Right kidney (tissue), 9 donors: ENCODE results near the gene NUTM1.
A peak's percentile ranks its signal among the peaks of the same experiment; 100 is the strongest.

Experiments
- DNase-seq: peaks from one replicate; pipeline ENCODE4 v3.0.0-alpha.2; 2016
- long read RNA-seq, 8 donors: transcript quantifications; one replicate each; lab custom pipeline, GENCODE V29; 2026

The NUTM1 gene, protein sequence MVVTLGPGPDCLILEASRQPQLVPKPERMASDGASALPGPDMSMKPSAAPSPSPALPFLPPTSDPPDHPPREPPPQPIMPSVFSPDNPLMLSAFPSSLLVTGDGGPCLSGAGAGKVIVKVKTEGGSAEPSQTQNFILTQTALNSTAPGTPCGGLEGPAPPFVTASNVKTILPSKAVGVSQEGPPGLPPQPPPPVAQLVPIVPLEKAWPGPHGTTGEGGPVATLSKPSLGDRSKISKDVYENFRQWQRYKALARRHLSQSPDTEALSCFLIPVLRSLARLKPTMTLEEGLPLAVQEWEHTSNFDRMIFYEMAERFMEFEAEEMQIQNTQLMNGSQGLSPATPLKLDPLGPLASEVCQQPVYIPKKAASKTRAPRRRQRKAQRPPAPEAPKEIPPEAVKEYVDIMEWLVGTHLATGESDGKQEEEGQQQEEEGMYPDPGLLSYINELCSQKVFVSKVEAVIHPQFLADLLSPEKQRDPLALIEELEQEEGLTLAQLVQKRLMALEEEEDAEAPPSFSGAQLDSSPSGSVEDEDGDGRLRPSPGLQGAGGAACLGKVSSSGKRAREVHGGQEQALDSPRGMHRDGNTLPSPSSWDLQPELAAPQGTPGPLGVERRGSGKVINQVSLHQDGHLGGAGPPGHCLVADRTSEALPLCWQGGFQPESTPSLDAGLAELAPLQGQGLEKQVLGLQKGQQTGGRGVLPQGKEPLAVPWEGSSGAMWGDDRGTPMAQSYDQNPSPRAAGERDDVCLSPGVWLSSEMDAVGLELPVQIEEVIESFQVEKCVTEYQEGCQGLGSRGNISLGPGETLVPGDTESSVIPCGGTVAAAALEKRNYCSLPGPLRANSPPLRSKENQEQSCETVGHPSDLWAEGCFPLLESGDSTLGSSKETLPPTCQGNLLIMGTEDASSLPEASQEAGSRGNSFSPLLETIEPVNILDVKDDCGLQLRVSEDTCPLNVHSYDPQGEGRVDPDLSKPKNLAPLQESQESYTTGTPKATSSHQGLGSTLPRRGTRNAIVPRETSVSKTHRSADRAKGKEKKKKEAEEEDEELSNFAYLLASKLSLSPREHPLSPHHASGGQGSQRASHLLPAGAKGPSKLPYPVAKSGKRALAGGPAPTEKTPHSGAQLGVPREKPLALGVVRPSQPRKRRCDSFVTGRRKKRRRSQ
- long read RNA-seq, donor 1, partial matches to known transcripts, result 112 of 123 reads
- long read RNA-seq, donor 1, other reads (novel, unspliced or antisense), result 11 of 123 reads
- long read RNA-seq, donor 2, result 0 reads
- long read RNA-seq, donor 3, partial matches to known transcripts, result 13 of 13 reads
- long read RNA-seq, donor 3, other reads (novel, unspliced or antisense), result 0 of 13 reads
- long read RNA-seq, donor 4, result 0 reads
- long read RNA-seq, donor 5, result 0 reads
- long read RNA-seq, donor 6, result 0 reads
- long read RNA-seq, donor 7, result 0 reads
- long read RNA-seq, donor 8, result 0 reads

GRCh38 chr15:34342737-34343575 lies at the start of gene NUTM1, which contains the start of gene NOP10:
Gene NUTM1, plus strand, starts transcription at chr15:34343315. Its CDS starts 382 bp downstream, at chr15:34343697.
Gene NOP10, minus strand, starts transcription at chr15:34343136. Its CDS starts 63 bp downstream, at chr15:34343073.
- DNase-seq, result peak; percentile 87

DNA sequence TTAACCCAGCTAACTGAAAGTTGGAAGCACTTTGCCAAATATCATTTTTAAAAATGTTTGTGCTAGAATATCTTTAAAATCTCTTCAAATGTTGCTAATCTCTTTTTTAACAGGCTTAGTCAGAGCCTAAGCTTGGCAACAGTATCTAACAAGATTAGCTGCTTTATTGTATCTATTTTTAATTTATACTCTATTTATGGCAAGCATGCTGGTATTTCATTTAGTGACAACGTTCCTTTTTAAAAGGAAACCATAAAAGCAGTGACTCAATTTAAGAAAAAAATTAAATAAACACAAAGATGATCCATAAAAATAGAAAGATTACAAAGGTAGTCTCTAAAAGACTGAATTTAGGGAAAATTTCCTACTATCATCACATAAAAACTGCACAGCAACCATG lies 46.1 kb upstream of the NUTM1 start:
- DNase-seq, result no peak

GRCh38 chr15:34301058-34301457 lies 42.1 kb upstream of the NUTM1 start:
- no peak for DNase-seq

GRCh38 chr15:34304613-34305012 lies 38.5 kb upstream of the NUTM1 start:
- DNase-seq, result no peak

DNA sequence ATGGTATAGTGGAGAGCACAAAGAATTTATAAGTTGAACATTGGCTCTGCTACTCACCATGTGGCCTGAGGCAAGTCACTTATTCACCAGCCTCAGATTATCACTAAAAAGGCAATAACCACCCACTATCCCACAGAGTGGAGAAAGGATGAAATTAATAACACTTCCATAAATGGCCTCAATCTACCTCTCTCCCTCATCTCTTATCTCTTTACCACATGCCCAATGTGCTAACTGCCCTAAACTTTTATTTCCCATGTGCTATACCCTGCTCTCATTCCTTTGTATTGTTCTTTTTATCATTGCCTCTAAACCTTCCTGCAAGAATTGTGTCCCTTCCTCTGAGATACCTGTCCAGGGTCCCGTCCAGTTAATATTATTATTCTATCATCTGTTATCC lies 31.6 kb upstream of the NUTM1 start:
- DNase-seq, result no peak

GRCh38 chr15:34314491-34315490 lies 28.3 kb upstream of the NUTM1 start:
- no peak for DNase-seq

GRCh38 chr15:34318277-34319079 lies 24.6 kb upstream of the NUTM1 start:
- DNase-seq, result peak; percentile 65

- DNase-seq, result no peak
These were observed 19.9 kb upstream of the NUTM1 start for GRCh38 chr15:34323217-34323616.

DNA sequence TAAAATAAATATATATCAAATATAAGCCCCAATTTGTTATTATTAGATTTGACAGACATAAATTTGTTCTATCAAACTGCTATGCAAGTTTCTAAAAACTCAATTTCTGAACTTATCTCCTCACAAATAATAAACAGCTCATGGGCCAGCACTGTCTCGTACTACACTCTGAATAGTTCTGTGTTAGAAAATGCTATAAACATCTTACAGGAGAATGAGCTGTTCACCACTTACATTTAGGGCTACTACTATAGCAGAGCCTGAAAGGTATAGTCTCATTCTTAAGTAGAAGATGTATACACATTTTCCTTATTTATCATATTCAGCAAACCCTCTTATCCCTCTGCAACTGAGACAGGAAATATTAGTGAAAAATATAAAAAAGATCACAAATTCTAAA lies 18.2 kb upstream of the NUTM1 start:
- DNase-seq, result no peak

- no peak for DNase-seq
These were observed 17.7 kb upstream of the NUTM1 start for GRCh38 chr15:34325368-34325767.

DNA sequence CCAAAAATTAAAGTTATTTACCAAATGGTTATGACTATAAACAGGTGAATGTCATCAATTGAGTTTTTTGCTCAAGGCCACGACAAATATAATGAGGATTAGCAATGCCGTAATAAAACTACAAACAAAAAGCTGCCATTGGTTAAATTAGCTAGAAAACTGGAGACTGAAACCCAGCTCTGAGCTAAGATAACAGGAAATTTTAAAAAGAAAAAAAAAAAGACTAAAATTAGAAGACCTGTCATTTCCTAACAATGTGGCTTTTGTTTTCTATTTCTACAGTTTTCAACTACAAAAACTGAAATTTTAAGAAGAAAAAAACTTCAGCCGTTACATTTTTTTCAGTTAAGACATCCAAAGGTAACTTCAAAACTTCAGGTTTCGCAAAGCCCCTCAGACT lies 15.2 kb upstream of the NUTM1 start:
- DNase-seq, result no peak

DNA sequence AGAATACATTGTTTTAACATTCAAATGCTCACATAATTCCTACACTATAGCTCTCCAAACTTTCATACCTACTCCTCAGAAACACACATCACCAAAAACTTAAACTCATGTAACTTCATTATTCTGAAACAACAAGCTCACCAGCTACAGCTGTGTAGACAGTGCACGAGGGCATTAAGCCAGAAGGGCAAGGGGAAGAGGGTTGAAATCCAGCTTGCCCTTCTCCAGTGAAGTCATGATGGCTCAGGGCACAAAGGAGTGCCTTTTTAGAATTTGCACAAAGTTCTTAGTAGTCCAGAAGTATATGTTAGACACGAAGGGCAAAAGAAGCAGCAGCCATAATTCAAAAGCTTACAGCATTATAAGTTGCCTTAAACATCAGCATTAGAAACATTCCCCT lies 14.1 kb upstream of the NUTM1 start:
- no peak for DNase-seq

- DNase-seq, result no peak
These were observed 12.8 kb upstream of the NUTM1 start for GRCh38 chr15:34330279-34330678.

DNA sequence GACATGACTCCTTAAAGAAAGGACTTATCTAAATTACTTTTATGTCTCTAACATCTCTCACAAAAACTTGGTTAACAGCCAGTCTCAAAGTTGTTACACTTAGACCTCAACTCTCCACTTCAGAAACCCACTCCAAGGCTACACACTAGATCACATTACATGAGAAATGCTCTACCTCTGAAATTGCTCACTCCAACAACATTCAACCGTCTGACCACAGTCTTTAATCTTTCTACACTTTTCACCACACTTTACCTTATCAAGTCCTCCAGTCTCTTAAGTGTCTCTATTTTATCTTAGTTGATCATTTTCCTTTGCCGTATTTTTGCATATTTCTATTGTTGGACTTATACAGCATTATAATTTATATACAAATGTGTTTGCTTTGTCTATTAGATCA lies 11.3 kb upstream of the NUTM1 start:
- DNase-seq, result no peak

DNA sequence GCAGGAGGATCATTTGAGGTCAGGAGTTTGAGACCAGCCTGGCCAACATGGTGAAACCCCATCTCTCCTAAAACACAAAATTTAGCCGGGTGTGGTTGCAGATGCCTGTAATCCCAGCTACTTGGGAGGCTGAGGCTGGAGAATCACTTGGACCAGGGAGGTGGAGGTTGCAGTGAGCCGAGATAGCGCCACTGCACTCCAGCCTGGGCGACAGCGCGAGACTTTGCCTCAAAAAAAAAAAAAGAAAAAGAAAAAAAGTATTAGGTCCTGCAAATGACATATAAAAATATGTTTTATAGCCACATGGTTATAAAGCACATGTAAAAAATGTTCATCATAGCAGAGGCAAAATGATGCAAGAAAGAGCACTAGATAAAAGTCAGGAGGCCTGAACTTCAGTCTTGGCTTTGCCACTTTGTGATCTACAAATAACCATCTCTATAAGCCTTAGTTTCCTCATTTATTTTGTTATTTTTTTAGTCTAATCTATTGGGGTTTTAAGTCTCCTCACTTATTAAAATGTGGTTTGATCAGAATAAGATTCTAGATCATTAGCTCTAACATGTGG lies 10.5 kb upstream of the NUTM1 start:
- DNase-seq, result no peak

- no peak for DNase-seq
These were observed 8.4 kb upstream of the NUTM1 start for GRCh38 chr15:34334672-34335071.

- DNase-seq, result no peak
These were observed 7.7 kb upstream of the NUTM1 start for GRCh38 chr15:34335176-34336032.
